GM19193 (cell line): ENCODE results near the gene FANCE.

Experiments
- POLR2A ChIP-seq: IDR thresholded peaks from 4 replicates; pipeline ENCODE4 v1.6.1; 2011; ENCODE audit not compliant: insufficient read depth, insufficient read length; ENCODE audit errors: extremely low read depth

Gene FANCE

DNA sequence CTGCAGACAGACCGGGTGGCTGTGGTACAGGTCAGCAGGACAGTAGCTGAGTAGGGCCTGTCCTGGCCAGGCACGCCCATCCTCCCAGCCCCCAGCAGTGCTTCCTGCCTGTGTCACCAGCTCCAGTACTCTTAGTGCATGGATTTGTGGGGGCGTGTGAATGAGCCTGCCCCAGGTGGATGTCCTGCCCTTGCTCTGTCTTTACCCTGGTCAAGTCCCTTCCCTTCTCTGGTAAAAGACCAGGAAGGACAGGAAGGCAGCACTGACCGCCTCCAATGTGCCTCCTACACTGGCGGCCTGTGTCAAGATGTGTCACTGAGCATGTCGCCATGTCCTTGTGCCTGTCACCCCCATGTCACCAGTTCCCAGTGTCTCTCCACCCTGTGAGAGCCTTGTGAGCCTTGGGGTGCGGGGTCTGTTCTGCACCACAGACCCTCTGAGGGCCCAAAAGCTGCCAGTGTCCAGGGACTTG is 32.8 kb downstream of the FANCE start:
- no peak for TF ChIP-seq POLR2A

DNA sequence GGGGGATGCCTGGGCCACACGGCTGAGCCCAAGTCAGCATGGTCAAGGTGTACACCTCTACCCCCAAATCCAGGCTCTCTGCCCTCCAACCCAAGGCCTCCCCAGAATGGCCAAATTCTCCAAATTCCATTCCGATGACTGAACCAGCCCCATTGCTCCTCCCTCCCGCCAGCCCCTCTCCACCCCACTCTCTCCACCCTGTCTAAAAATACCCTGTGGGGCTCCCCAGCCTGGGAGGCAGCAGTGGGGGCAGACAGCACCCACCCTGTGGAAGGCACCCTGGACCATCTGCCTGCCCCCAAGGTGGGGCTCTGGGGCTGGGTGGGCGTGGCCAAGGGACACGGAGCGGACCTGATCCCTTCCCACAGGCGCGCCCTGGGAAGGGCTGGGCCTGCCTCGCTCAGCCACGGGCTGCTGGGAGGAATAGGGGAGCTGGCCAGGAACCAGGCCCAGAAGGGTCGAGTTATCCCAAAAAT is 33.3 kb downstream of the FANCE start:
- no peak for TF ChIP-seq POLR2A

DNA sequence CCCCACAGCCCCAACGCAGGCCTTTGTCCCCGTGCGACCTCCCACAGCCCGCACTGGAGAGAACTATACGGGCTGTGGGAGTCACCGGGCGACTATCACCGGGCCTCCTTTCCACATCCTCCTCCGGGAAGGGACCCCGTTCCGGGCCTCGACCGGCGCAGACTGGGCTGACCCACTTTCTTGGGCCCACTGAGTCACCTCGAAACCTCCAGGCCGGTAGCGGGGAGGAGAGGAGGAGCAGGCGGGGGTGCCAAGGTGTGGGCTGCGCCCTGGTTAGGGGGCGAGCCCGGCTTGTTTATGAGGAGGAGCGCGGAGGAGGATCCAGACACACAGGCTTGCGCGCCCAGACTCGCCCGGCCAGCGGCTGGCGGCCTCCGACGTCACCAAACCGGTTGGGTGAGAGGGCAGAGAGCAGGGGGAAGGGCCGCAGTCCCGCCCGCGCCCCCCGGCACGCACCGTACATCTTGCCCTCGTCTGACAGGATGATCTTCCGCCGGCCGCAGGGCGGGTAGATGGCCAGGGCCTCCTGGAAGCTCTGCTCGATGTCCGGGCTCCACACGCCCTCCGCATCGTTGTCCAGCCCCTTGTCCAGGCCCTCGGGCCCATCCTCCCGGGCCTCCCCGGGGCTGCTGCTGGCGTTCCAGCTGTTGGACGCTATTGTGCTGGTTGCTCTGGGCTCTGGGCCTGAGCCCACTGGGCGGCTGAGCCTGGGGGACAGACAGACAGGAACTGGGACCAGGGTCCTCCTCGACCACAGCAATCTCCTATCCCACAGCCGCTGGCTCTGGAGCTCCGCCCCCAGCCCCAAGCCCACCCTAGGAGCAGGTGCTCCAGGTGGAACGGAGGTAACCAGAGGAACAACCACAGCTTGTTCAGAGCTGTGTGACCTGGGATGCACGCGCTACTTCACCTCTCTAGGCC is 34.1 kb downstream of the FANCE start:
- no peak for TF ChIP-seq POLR2A

- TF ChIP-seq POLR2A, result no peak
Observed at GRCh38 chr6:35487658-35488516, 35.7 kb downstream of the FANCE start.

DNA sequence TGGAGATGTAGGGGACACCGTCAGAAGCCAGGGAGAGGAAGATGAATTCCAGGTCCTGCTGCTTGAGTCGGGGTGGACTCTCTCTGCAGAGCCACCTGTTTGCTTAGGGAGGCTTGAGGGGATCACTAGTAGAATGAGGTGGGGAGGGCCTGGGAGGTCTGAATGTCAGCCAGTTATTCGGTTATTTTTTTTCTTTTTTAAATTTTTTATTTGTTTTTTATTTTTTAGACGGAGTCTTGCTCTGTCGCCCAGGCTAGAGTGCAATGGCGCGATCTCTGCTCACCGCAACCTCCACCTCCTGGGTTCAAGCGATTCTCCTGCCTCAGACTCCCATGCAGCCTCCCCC is 36.4 kb downstream of the FANCE start:
- no peak for TF ChIP-seq POLR2A

DNA sequence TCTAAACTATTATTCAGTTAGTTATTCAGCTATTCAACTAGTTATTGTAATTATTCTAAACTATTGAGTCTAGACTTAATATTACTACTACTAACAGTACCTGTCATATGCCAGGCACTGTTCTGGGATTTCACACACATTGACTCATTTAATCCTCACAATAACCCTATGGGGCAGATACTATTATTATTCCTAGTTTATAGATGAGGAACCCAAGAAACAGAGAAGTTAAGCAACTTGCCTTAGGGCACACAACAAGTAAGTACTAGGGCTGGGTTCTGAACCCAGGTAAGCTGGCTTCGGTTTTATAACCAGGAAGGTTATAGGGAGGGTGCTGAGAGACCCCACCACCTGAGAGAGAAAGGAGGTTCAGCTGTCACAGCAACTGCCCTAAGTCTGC is 36.9 kb downstream of the FANCE start:
- TF ChIP-seq POLR2A, result no peak

GRCh38 chr6:35489995-35490791 is 38.1 kb downstream of the FANCE start:
- no peak for TF ChIP-seq POLR2A

GRCh38 chr6:35490821-35491557 is 38.9 kb downstream of the FANCE start:
- TF ChIP-seq POLR2A, result no peak

DNA sequence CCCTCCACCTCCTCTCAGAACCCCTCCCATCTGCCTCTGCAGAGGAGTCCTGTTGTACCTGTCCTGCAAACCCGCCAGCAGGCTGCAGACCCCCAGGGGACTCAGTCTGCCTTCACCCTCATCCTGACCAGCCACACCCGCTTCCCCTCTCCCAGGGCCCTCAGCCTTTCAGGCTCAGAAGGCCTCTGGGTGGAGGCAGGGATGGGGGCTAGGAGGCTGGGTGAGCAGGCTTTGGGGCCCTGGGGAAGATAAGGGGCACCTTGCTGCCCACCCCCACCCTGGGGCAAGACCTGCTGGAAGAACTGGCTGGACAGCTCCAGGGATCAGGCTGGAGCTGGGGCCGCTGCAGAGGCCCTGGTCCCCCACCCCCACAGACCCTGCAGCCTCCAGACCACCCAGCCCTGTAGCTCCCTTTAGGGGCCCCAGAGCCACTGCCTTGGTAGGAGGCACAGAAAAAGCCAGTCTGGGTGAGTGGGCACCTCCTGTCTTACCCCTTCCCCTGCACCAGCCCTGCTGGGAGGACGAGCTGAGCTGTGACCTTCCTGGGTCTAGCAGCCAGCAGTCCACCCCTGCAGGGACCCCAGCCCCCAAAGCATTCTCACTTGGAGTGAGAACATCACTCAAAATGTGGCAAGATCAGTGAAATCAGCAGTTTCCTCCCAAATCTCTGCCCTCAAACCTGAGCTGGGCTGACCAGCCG is 39.6 kb downstream of the FANCE start:
- TF ChIP-seq POLR2A, result no peak

GRCh38 chr6:35492258-35492973 is 40.3 kb downstream of the FANCE start:
- no peak for TF ChIP-seq POLR2A

DNA sequence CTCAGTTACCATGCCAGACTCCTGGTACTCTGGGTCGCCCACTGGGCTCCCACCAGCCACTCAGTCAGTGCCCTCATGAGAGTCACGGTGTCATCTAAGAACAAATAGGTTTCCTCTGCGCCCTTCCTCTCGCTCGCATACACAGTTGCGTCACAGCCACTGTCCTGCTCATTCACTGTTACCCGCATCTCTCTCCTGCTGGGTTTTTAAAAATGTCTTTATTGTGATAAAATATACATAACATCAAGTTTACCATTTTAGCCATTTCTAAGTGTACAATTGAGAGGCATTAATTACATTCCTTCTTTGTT is 40.8 kb downstream of the FANCE start:
- no peak for TF ChIP-seq POLR2A

DNA sequence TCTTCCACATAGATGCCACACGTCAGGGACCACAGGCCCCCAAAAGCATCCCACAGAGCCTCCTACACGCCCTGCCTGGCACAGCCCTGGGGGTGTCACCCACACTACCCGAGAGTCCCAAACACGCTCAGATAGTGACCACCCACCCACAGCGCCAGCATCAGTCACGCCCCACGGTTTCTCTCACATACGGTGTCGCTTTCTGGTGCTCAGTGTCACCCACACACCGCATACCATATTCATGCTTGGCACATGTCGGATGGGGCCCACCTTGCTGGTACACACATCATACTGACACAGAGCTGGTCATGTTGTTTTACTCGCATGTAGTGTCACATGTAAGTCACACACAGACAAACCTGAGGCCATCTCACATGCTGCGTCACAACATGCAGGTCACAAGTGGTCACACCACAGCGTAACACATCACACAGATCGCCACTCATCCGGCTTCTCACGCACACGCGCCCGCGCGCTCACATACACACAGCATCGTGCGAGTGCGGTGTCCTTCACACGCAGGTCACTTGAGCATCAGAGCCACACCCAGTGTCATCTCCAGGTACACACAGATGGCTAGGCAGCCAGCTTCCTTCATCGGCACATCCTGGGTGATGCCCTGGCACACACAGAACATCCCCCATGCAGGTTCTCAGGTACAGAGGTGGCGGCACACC is 41.3 kb downstream of the FANCE start:
- no peak for TF ChIP-seq POLR2A

GRCh38 chr6:35494161-35494563 is 42.0 kb downstream of the FANCE start:
- TF ChIP-seq POLR2A, result no peak
